Nephron (organoid): ENCODE results near the gene ATF7.

Experiments used
- H3K27ac Mint-ChIP-seq, 3 experiments: 2 replicates each; pipeline ENCODE4 v1.8.0; 2020; ENCODE audit warnings: mixed read lengths in 3 of 3, mild to moderate bottlenecking in 2 of 3, moderate library complexity in 1 of 3
- H3K27me3 Mint-ChIP-seq: 2 replicates; pipeline ENCODE4 v1.8.0; 2021; ENCODE audit warnings: low read depth, mild to moderate bottlenecking, moderate library complexity, mixed read lengths
- H3K36me3 Mint-ChIP-seq: 2 replicates; pipeline ENCODE4 v1.8.0; 2020; ENCODE audit warnings: low read depth, mixed read lengths
- H3K4me1 Mint-ChIP-seq: 2 replicates; pipeline ENCODE4 v1.8.0; 2020; ENCODE audit warnings: mixed read lengths
- H3K4me3 Mint-ChIP-seq, 3 experiments: 2 replicates each; pipeline ENCODE4 v1.8.0; 2020; ENCODE audit warnings: mild to moderate bottlenecking in 3 of 3, mixed read lengths in 3 of 3, moderate library complexity in 2 of 3
- H3K9me3 Mint-ChIP-seq: 2 replicates; pipeline ENCODE4 v1.8.0; 2020; ENCODE audit warnings: mixed read lengths
- CTCF ChIP-seq, 3 experiments: fragments of 200-600 bp; sonication (generic); IDR thresholded peaks; one replicate each; pipeline ENCODE4 v1.5.0; 2021; ENCODE audit warnings: antibody characterized with exemption in 3 of 3; ENCODE audit not compliant: unreplicated experiment in 3 of 3

The ATF7 gene

GRCh38 chr12:53498235-53498630 lies 127.9 kb downstream of the ATF7 start:
- no peaks in the 10 kb centered on the region for H3K36me3 Mint-ChIP-seq
- no peaks in the 10 kb centered on the region for H3K9me3 Mint-ChIP-seq
- H3K27me3 Mint-ChIP-seq = peaks cover 4% of the 10 kb centered on the region
- H3K27ac Mint-ChIP-seq = peak overlapping the region; percentile 96 to 99 (median 97)
- peak overlapping the region; percentile 96 for H3K4me3 Mint-ChIP-seq
- no peak for TF ChIP-seq CTCF (IDR thresholded peaks at IDR 0.05; ENCODE audit: unreplicated experiment in 3 of 3)
- H3K4me1 Mint-ChIP-seq = peaks cover 69% of the 10 kb centered on the region

- H3K4me1 Mint-ChIP-seq = peaks cover 69% of the 10 kb centered on the region
- H3K27me3 Mint-ChIP-seq = peaks cover 4% of the 10 kb centered on the region
- peak overlapping the region; percentile 96 to 99 (median 97) for H3K27ac Mint-ChIP-seq
- H3K4me3 Mint-ChIP-seq = peak overlapping the region; percentile 96
- TF ChIP-seq CTCF (IDR thresholded peaks at IDR 0.05; ENCODE audit: unreplicated experiment in 3 of 3) = no peak
- no peaks in the 10 kb centered on the region for H3K36me3 Mint-ChIP-seq
- H3K9me3 Mint-ChIP-seq = no peaks in the 10 kb centered on the region
These were observed 128.7 kb downstream of the ATF7 start for GRCh38 chr12:53497461-53497860.

- Mint-ChIP-seq H3K4me3 (peak overlapping the region; percentile 79 to 96 (median 83)), H3K4me1 (peaks cover 69% of the 10 kb centered on the region), H3K36me3 (no peaks in the 10 kb centered on the region), H3K9me3 (no peaks in the 10 kb centered on the region), H3K27ac (peak overlapping the region; percentile 96 to 99 (median 98)), H3K27me3 (peaks cover 4% of the 10 kb centered on the region)
- TF ChIP-seq CTCF (IDR thresholded peaks at IDR 0.05; ENCODE audit: unreplicated experiment in 3 of 3) = no peak
These were observed 129.5 kb downstream of the ATF7 start for GRCh38 chr12:53496752-53497032.

GRCh38 chr12:53495903-53496751 lies 130.1 kb downstream of the ATF7 start:
- TF ChIP-seq CTCF (IDR thresholded peaks at IDR 0.05; ENCODE audit: unreplicated experiment in 3 of 3) = no peak
- Mint-ChIP-seq H3K4me3 (peak overlapping the region; percentile 79 to 86 (median 83)), H3K36me3 (no peaks in the 10 kb centered on the region), H3K4me1 (peaks cover 69% of the 10 kb centered on the region), H3K27me3 (peaks cover 4% of the 10 kb centered on the region), H3K9me3 (no peaks in the 10 kb centered on the region), H3K27ac (peak overlapping the region; percentile 96 to 99 (median 98))

GRCh38 chr12:53493610-53494391 lies 132.4 kb downstream of the ATF7 start:
- no peaks in the 10 kb centered on the region for H3K27me3 Mint-ChIP-seq
- no peak for TF ChIP-seq CTCF (IDR thresholded peaks at IDR 0.05; ENCODE audit: unreplicated experiment in 3 of 3)
- H3K36me3 Mint-ChIP-seq = peaks cover 5% of the 10 kb centered on the region
- peak overlapping the region; percentile 86 to 88 (median 88) for H3K4me3 Mint-ChIP-seq
- H3K4me1 Mint-ChIP-seq = peaks cover 63% of the 10 kb centered on the region
- H3K9me3 Mint-ChIP-seq = no peaks in the 10 kb centered on the region
- H3K27ac Mint-ChIP-seq = peak overlapping the region; percentile 90 to 97 (median 95)
